HepG2 (cell line): ENCODE measurements around the gene CMIP. TPM values are rescaled to one million over a fixed set of nuclear protein-coding genes. Genes with fewer than 3 reads are reported as not detected.
A peak's percentile ranks its signal among the peaks of the same experiment; 100 is the strongest.

Experiments used
- ATAC-seq: fragments of 200-7000 bp; cut with Tn5 transposase; 3 replicates; pipeline ENCODE4 v1.9.1; 2020; ENCODE audit warnings: mild to moderate bottlenecking, moderate library complexity
- BruUV-seq: library from RNA; stranded (reverse); fragments of 400-500 nt; replicated peaks from 2 replicates; lab custom pipeline; 2021; lab: Mats Ljungman, UMichigan
- CTCF ChIA-PET: fragments of 300-600 bp; formaldehyde crosslinking; extraction: SDS; loops from one replicate; lab custom pipeline; 2021; ENCODE audit warnings: low total read pairs, inconsistent platforms, low intra/inter-chr PET ratio; lab: Yijun Ruan, JAX
- POLR2A ChIA-PET: fragments of 350-600 bp; sonication (Branson Sonifier 250); formaldehyde crosslinking; loops from one replicate; lab custom pipeline; 2020; ENCODE audit warnings: antibody characterized with exemption, inconsistent platforms; lab: Yijun Ruan, JAX
- DNase-seq: peaks from one replicate; pipeline ENCODE4 v3.0.0-alpha.2; 2015; ENCODE audit warnings: low spot score
- FAIRE-seq: peaks from 3 replicates; lab custom pipeline; 2011; peaks lifted over from hg19 to GRCh38; lab: Jason Lieb, UNC
- H2AFZ ChIP-seq: one replicate; pipeline ENCODE4 v1.6.1; 2011; ENCODE audit warnings: low read length, inconsistent platforms
- H3K27ac ChIP-seq: fragments of 300-600 bp; 3 replicates; pipeline ENCODE4 v1.8.0; 2011; ENCODE audit warnings: mixed run types, mild to moderate bottlenecking, mixed read lengths, low read length, inconsistent platforms; ENCODE audit not compliant: insufficient read depth; ENCODE audit errors: extremely low read length
- H3K27me3 ChIP-seq, 2 experiments: fragments of 200-600 bp in 1 of 2; 2 replicates in 1 of 2; 3 replicates in 1 of 2; pipeline versions ENCODE4 v1.6.0 to v1.8.0; 2011; ENCODE audit warnings: low read length in 2 of 2, mild to moderate bottlenecking in 2 of 2, moderate library complexity in 2 of 2, inconsistent platforms in 1 of 2; ENCODE audit not compliant: insufficient read depth in 2 of 2, control insufficient read depth in 1 of 2
- H3K36me3 ChIP-seq, 2 experiments: fragments of 200-600 bp in 1 of 2; replicated peaks in 1 of 2; 2 replicates in 1 of 2; 3 replicates in 1 of 2; pipeline versions ENCODE4 v1.5.1 to v1.8.0; 2011; ENCODE audit warnings: low read length in 2 of 2, inconsistent platforms in 1 of 2; ENCODE audit not compliant: insufficient read depth in 2 of 2, control insufficient read depth in 1 of 2
- H3K4me1 ChIP-seq: 2 replicates; pipeline ENCODE4 v1.5.1; 2012; ENCODE audit warnings: low read length, inconsistent platforms; ENCODE audit not compliant: insufficient read depth
- H3K4me2 ChIP-seq: 2 replicates; pipeline ENCODE4 v1.6.0; 2011; ENCODE audit warnings: low read depth, low read length, inconsistent platforms
- H3K4me3 ChIP-seq, 3 experiments: fragments of 200-600 bp in 1 of 3; sonication (generic), shearing (Covaris generic) in 1 of 3; replicated peaks in 1 of 3; 2 replicates each; pipeline ENCODE4 v1.5.1; 2011 to 2016; ENCODE audit warnings: low read length in 3 of 3, inconsistent platforms in 2 of 3, low read depth in 2 of 3, mild to moderate bottlenecking in 2 of 3, control low read depth in 1 of 3, mixed read lengths in 1 of 3; ENCODE audit not compliant: insufficient read depth in 1 of 3
- H3K79me2 ChIP-seq: one replicate; pipeline ENCODE4 v1.6.1; 2011; ENCODE audit warnings: low read length, inconsistent platforms; ENCODE audit not compliant: insufficient read depth
- H3K9ac ChIP-seq: 2 replicates; pipeline ENCODE4 v1.6.0; 2011; ENCODE audit warnings: mild to moderate bottlenecking, low read depth, low read length, inconsistent platforms; ENCODE audit not compliant: insufficient read depth
- H3K9me3 ChIP-seq: 2 replicates; pipeline ENCODE4 v1.5.1; 2012; ENCODE audit warnings: mild to moderate bottlenecking, low read length
- H4K20me1 ChIP-seq: 2 replicates; pipeline ENCODE4 v1.6.0; 2011; ENCODE audit warnings: inconsistent platforms, mild to moderate bottlenecking, low read length, moderate library complexity; ENCODE audit not compliant: insufficient read depth
- BORCS8-MEF2B ChIP-seq: sonication (generic); formaldehyde crosslinking; IDR thresholded peaks from 2 replicates; pipeline ENCODE4 v1.8.0; 2022; ENCODE audit warnings: mild to moderate bottlenecking, missing genetic modification reagents
- ETV5 ChIP-seq: IDR thresholded peaks from 2 replicates; pipeline ENCODE4 v1.6.1; 2018; ENCODE audit warnings: missing biosample characterization, missing genetic modification reagents, inconsistent platforms, borderline replicate concordance
- HMGA1 ChIP-seq: sonication (generic); formaldehyde crosslinking; conservative IDR thresholded peaks from 2 replicates; pipeline ENCODE4 v1.4.0; 2020; ENCODE audit warnings: missing genetic modification reagents
- JUNB ChIP-seq: sonication (generic); formaldehyde crosslinking; IDR thresholded peaks from 2 replicates; pipeline ENCODE4 v1.8.0; 2022; ENCODE audit warnings: missing genetic modification reagents, mild to moderate bottlenecking, borderline replicate concordance
- KMT2A ChIP-seq: sonication (generic); formaldehyde crosslinking; IDR thresholded peaks from 2 replicates; pipeline ENCODE4 v1.4.0; 2020; ENCODE audit warnings: missing genetic modification reagents
- NR2F2 ChIP-seq: IDR thresholded peaks from 2 replicates; pipeline ENCODE4 v1.6.1; 2012; ENCODE audit warnings: low read depth, inconsistent platforms, borderline replicate concordance
- PBX3 ChIP-seq: sonication (generic); formaldehyde crosslinking; IDR thresholded peaks from 2 replicates; pipeline ENCODE4 v1.8.1; 2023; ENCODE audit warnings: missing genetic modification reagents, inconsistent platforms, borderline replicate concordance
- SIX4 ChIP-seq: sonication (generic); formaldehyde crosslinking; IDR thresholded peaks from 2 replicates; pipeline ENCODE4 v1.4.0; 2020; ENCODE audit warnings: missing genetic modification reagents
- YEATS2 ChIP-seq: sonication (generic); formaldehyde crosslinking; IDR thresholded peaks from 2 replicates; pipeline ENCODE4 v1.4.0; 2020; ENCODE audit warnings: missing genetic modification reagents, borderline replicate concordance
- YY1 ChIP-seq: IDR thresholded peaks from 2 replicates; pipeline ENCODE4 v1.6.1; 2011; ENCODE audit warnings: low read length, low read depth, moderate library complexity, mild to moderate bottlenecking; ENCODE audit not compliant: insufficient read depth, insufficient replicate concordance
- ZFP41 ChIP-seq: sonication (generic); formaldehyde crosslinking; IDR thresholded peaks from 2 replicates; pipeline ENCODE4 v1.4.0; 2020; ENCODE audit warnings: mild to moderate bottlenecking, missing genetic modification reagents, borderline replicate concordance
- ZNF138 ChIP-seq: sonication (generic); formaldehyde crosslinking; IDR thresholded peaks from 2 replicates; pipeline ENCODE4 v1.5.0; 2020; ENCODE audit warnings: mild to moderate bottlenecking, low read depth, missing genetic modification reagents
- ZNF30 ChIP-seq: sonication (generic); formaldehyde crosslinking; IDR thresholded peaks from 2 replicates; pipeline ENCODE4 v1.5.0; 2020; ENCODE audit warnings: mild to moderate bottlenecking, missing genetic modification reagents
- ZNF383 ChIP-seq: sonication (generic); formaldehyde crosslinking; IDR thresholded peaks from 2 replicates; pipeline ENCODE4 v1.4.0; 2020; ENCODE audit warnings: missing genetic modification reagents, mild to moderate bottlenecking, borderline replicate concordance
- ZNF598 ChIP-seq: sonication (generic); formaldehyde crosslinking; IDR thresholded peaks from 2 replicates; pipeline ENCODE4 v1.5.1; 2020; ENCODE audit warnings: mild to moderate bottlenecking, missing genetic modification reagents, borderline replicate concordance
- ZNF709 ChIP-seq: sonication (generic); formaldehyde crosslinking; IDR thresholded peaks from 2 replicates; pipeline ENCODE4 v1.5.0; 2020; ENCODE audit warnings: mild to moderate bottlenecking, missing genetic modification reagents
- ZZZ3 ChIP-seq: sonication (generic); formaldehyde crosslinking; IDR thresholded peaks from 2 replicates; pipeline ENCODE4 v1.4.0; 2020; ENCODE audit warnings: missing genetic modification reagents, mild to moderate bottlenecking, borderline replicate concordance
- WGBS: methylation state at CpG from one replicate; pipeline ENCODE4 v1.1.6; 2017; ENCODE audit warnings: low lambda C conversion rate; 5-methylcytosine and 5-hydroxymethylcytosine counted together
- in situ Hi-C: cut with HindIII; loops from 2 replicates; pipeline ENCODE4 v1.10.0; 2017; ENCODE audit warnings: low pct_unique_long_range_greater_than_20kb; ENCODE audit not compliant: extremely low pct_ligation_motif_present
- intact Hi-C: fragments of 100-400 bp; cut with micrococcal nuclease; formaldehyde crosslinking; loops from one replicate; pipeline ENCODE4 v1.10.0; 2022; ENCODE audit not compliant: unreplicated experiment
- polyA plus RNA-seq, 8 experiments: library from polyadenylated mRNA; depleted of rRNA in 3 of 8; stranded (reverse) in 7 of 8; unstranded in 1 of 8; fragments of >200 nt; fragmentation: Illumina TruSeq in 4 of 8; extraction: Trizol in 4 of 8; gene quantifications; 2 replicates each; pipeline versions ENCODE4 v1.2.1 to v1.2.3, GENCODE V29; 2011 to 2016; ENCODE audit warnings: low read depth in 4 of 8, missing spikeins in 1 of 8, mixed read lengths in 1 of 8; ENCODE audit not compliant: insufficient read depth in 1 of 8
- total RNA-seq, 5 experiments: library from RNA; depleted of rRNA; stranded (reverse); fragments of >200 nt; fragmentation: Illumina TruSeq; extraction: Trizol; gene quantifications; 2 replicates each; pipeline ENCODE4 v1.2.3, GENCODE V29; 2016; ENCODE audit warnings: low read depth in 1 of 5
- TF ChIP-seq, protein P1 (sequence below): fragments of 450-650 bp; IDR thresholded peaks from 2 replicates; pipeline ENCODE4 v1.6.1; 2017; ENCODE audit warnings: mild to moderate bottlenecking
- TF ChIP-seq, protein P2 (sequence below): sonication (generic); formaldehyde crosslinking; IDR thresholded peaks from 2 replicates; pipeline ENCODE4 v1.5.0; 2020; ENCODE audit warnings: missing genetic modification reagents
- TF ChIP-seq, protein P3 (sequence below): IDR thresholded peaks from 2 replicates; pipeline ENCODE4 v1.6.1; 2016; ENCODE audit warnings: low read depth, borderline replicate concordance

The CMIP gene
- total and polyA plus RNA-seq, 2 of the 13 experiments (the other 11 are each of a cell fraction or from before 2014, with no cell fraction given): 10.9 to 18.1 TPM

DNA sequence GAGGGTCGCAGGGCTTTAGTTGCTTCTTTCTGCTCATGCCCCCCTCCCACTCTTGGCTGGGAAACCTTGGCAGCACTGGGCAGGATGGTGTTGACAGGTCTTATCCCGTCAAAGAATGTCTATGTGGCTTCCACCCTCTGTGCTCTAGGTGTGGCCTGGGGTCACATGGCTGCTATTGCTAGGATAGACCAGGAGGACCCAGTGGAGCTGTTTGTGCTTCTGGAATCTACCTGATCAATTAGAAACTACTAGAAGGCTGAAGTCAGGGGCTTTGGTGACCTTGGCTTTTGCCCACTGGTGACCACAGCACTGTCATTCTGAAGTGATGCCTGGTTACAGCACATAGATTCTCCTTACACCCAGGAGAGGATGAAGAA lies 105.8 kb downstream of the CMIP start:
- ChIA-PET CTCF (no interaction called here), POLR2A (interaction anchor here (1.6 to 2.9 kb wide), 6 partner anchors 9 to 102 kb away, joined by 8 to 21 read pairs (median 12); no protein-coding TSS in a partner anchor)
- FAIRE-seq (no peak), ATAC-seq (no peak), DNase-seq (peak; percentile 32)
- Histone ChIP-seq H3K4me2 (peak overlapping the region; percentile 80; the same call in 1 of the 2 replicates), H3K27ac (peak overlapping the region; percentile 85), H4K20me1 (peaks cover 52% of the 10 kb centered on the region; the same call in 1 of the 2 replicates), H3K36me3 (peaks cover 5 to 10% of the 10 kb centered on the region in 2 experiments), H3K79me2 (peaks cover 96% of the 10 kb centered on the region), H3K9ac (peak overlapping the region; percentile 64), H3K27me3 (no peaks in the 10 kb centered on the region), H3K9me3 (no peaks in the 10 kb centered on the region), H3K4me3 (no peak overlapping the region), H3K4me1 (peaks cover 92% of the 10 kb centered on the region), H2AFZ (no peak overlapping the region)
- intact Hi-C loops: no loop called here
- in situ Hi-C loops: no loop called here
- no TSS peak for BruUV-seq
- 29% methylated on average over 1 of the region's 2 CpGs for WGBS
- TF ChIP-seq PBX3 (CRISPR knock-in tag) (no peak), YEATS2 (CRISPR knock-in tag) (0 out of 2 replicates have a peak, but pooled peaks have one; percentile 1), JUNB (CRISPR knock-in tag) (no peak), SIX4 (CRISPR knock-in tag) (no peak), ZFP41 (CRISPR knock-in tag) (no peak), ZNF709 (CRISPR knock-in tag) (no peak), YY1 (no peak), ZNF138 (CRISPR knock-in tag) (no peak), ZNF383 (CRISPR knock-in tag) (no peak), ZZZ3 (CRISPR knock-in tag) (no peak), KMT2A (no peak), NR2F2 (no peak), HMGA1 (no peak), ZNF598 (CRISPR knock-in tag) (no peak), ETV5 (0 out of 2 replicates have a peak, but pooled peaks have one; percentile 12), ZNF30 (CRISPR knock-in tag) (no peak), BORCS8-MEF2B (CRISPR knock-in tag) (peak; percentile 41; the same call in 1 of the 2 replicates)
- TF ChIP-seq, protein P1, sequence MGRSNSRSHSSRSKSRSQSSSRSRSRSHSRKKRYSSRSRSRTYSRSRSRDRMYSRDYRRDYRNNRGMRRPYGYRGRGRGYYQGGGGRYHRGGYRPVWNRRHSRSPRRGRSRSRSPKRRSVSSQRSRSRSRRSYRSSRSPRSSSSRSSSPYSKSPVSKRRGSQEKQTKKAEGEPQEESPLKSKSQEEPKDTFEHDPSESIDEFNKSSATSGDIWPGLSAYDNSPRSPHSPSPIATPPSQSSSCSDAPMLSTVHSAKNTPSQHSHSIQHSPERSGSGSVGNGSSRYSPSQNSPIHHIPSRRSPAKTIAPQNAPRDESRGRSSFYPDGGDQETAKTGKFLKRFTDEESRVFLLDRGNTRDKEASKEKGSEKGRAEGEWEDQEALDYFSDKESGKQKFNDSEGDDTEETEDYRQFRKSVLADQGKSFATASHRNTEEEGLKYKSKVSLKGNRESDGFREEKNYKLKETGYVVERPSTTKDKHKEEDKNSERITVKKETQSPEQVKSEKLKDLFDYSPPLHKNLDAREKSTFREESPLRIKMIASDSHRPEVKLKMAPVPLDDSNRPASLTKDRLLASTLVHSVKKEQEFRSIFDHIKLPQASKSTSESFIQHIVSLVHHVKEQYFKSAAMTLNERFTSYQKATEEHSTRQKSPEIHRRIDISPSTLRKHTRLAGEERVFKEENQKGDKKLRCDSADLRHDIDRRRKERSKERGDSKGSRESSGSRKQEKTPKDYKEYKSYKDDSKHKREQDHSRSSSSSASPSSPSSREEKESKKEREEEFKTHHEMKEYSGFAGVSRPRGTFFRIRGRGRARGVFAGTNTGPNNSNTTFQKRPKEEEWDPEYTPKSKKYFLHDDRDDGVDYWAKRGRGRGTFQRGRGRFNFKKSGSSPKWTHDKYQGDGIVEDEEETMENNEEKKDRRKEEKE: no peak
- TF ChIP-seq, protein P2, sequence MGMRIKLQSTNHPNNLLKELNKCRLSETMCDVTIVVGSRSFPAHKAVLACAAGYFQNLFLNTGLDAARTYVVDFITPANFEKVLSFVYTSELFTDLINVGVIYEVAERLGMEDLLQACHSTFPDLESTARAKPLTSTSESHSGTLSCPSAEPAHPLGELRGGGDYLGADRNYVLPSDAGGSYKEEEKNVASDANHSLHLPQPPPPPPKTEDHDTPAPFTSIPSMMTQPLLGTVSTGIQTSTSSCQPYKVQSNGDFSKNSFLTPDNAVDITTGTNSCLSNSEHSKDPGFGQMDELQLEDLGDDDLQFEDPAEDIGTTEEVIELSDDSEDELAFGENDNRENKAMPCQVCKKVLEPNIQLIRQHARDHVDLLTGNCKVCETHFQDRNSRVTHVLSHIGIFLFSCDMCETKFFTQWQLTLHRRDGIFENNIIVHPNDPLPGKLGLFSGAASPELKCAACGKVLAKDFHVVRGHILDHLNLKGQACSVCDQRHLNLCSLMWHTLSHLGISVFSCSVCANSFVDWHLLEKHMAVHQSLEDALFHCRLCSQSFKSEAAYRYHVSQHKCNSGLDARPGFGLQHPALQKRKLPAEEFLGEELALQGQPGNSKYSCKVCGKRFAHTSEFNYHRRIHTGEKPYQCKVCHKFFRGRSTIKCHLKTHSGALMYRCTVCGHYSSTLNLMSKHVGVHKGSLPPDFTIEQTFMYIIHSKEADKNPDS (CRISPR knock-in tag): no peak
- TF ChIP-seq, protein P3, sequence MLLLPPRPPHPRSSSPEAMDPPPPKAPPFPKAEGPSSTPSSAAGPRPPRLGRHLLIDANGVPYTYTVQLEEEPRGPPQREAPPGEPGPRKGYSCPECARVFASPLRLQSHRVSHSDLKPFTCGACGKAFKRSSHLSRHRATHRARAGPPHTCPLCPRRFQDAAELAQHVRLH: no peak
